ENCODE measurements around the gene IFRD1. TPM values are rescaled to one million over a fixed set of nuclear protein-coding genes. Genes with fewer than 3 reads are reported as not detected.
A peak's percentile ranks its signal among the peaks of the same experiment; 100 is the strongest.
"Not testable (repeated sequence)": the region's sequence is repeated elsewhere in the genome, so short reads cannot be mapped to it uniquely, and the experiment has no call there.

Gene IFRD1
- total RNA-seq, 1 donor from 2014 or later: 31.1 TPM

GRCh38 chr7:112439476-112439875 is 10.8 kb upstream of the IFRD1 start:
- no peak for DNase-seq (ENCODE audit: low read depth, low spot score)

GRCh38 chr7:112442210-112442609 is 8.1 kb upstream of the IFRD1 start:
- DNase-seq (ENCODE audit: low read depth, low spot score): no peak

GRCh38 chr7:112444505-112444904 is 5.8 kb upstream of the IFRD1 start:
- no peak for DNase-seq (ENCODE audit: low read depth, low spot score)

GRCh38 chr7:112446431-112446830 is 3.8 kb upstream of the IFRD1 start:
- no peak for DNase-seq (ENCODE audit: low read depth, low spot score)

- no peak for DNase-seq (ENCODE audit: low read depth, low spot score)
Measured at GRCh38 chr7:112447406-112447805, 2.9 kb upstream of the IFRD1 start.

- no peak for DNase-seq (ENCODE audit: low read depth, low spot score)
Measured at GRCh38 chr7:112448381-112448780, 1.9 kb upstream of the IFRD1 start.

- no peak for DNase-seq (ENCODE audit: low read depth, low spot score)
Measured at GRCh38 chr7:112448891-112449290, 1.4 kb upstream of the IFRD1 start.

GRCh38 chr7:112449353-112449752 is 907 bp upstream of the IFRD1 start:
- DNase-seq (ENCODE audit: low read depth, low spot score): no peak

- peak; percentile 92 for DNase-seq (ENCODE audit: low read depth, low spot score)
Measured at GRCh38 chr7:112450807-112451761, 824 bp downstream of the IFRD1 start.

GRCh38 chr7:112452102-112452888 is 2.0 kb downstream of the IFRD1 start:
- DNase-seq (ENCODE audit: low read depth, low spot score): no peak

- DNase-seq (ENCODE audit: low read depth, low spot score): no peak
Measured at GRCh38 chr7:112453505-112454171, 3.4 kb downstream of the IFRD1 start.

- not testable (repeated sequence) for DNase-seq (ENCODE audit: low read depth, low spot score)
Measured at GRCh38 chr7:112454191-112454590, 3.9 kb downstream of the IFRD1 start.

GRCh38 chr7:112459645-112460044 is 9.4 kb downstream of the IFRD1 start:
- no peak for DNase-seq (ENCODE audit: low read depth, low spot score)

- DNase-seq (ENCODE audit: low read depth, low spot score): peak; percentile 63
Measured at GRCh38 chr7:112462236-112462635, 12.0 kb downstream of the IFRD1 start.

GRCh38 chr7:112467867-112468266 is 17.6 kb downstream of the IFRD1 start:
- DNase-seq (ENCODE audit: low read depth, low spot score): no peak

GRCh38 chr7:112470194-112470593 is 19.9 kb downstream of the IFRD1 start:
- DNase-seq (ENCODE audit: low read depth, low spot score): no peak

- no peak for DNase-seq (ENCODE audit: low read depth, low spot score)
Measured at GRCh38 chr7:112476390-112477052, 26.3 kb downstream of the IFRD1 start.

GRCh38 chr7:112481121-112481736 is 31.0 kb downstream of the IFRD1 start:
- no peak for DNase-seq (ENCODE audit: low read depth, low spot score)

GRCh38 chr7:112481833-112482670 is 31.8 kb downstream of the IFRD1 start:
- DNase-seq (ENCODE audit: low read depth, low spot score): no peak

- DNase-seq (ENCODE audit: low read depth, low spot score): peak; percentile 78
Measured at GRCh38 chr7:112484671-112485167, 34.5 kb downstream of the IFRD1 start.

Measured in pulmonary artery endothelial cell (primary cell).